Activated naive CD4-positive, alpha-beta T cell (primary cell): ENCODE results near the gene SLC66A2.
"Not testable (repeated sequence)": the region's sequence is repeated elsewhere in the genome, so short reads cannot be mapped to it uniquely, and the experiment has no call there.

Experiments used
- DNase-seq, 4 experiments: peaks; one replicate each; lab custom pipeline; 2025; lab: John Stamatoyannopoulos, UW

Gene SLC66A2

GRCh38 chr18:79971211-79971952 lies 19.9 kb upstream of the SLC66A2 start:
- no peak for DNase-seq

- no peak for DNase-seq
Observed at GRCh38 chr18:79970419-79971133, 19.1 kb upstream of the SLC66A2 start.

- no peak for DNase-seq
Observed at GRCh38 chr18:79965119-79965902, 13.9 kb upstream of the SLC66A2 start.

GRCh38 chr18:79964330-79965118 lies 13.1 kb upstream of the SLC66A2 start, which contains the start of gene HSBP1L1:
TSS of gene HSBP1L1 (plus strand) at chr18:79964643. CDS start at chr18:79964736, 93 bp downstream.
- DNase-seq, result peak in 3 of 4 experiments; percentile 28 to 70 (median 41)

GRCh38 chr18:79963658-79964329 lies 12.3 kb upstream of the SLC66A2 start:
- no peak for DNase-seq

- no peak for DNase-seq
Observed at GRCh38 chr18:79962835-79963657, 11.6 kb upstream of the SLC66A2 start.

- no peak for DNase-seq
Observed at GRCh38 chr18:79962311-79962710, 10.9 kb upstream of the SLC66A2 start.

GRCh38 chr18:79961527-79962291 lies 10.3 kb upstream of the SLC66A2 start:
- no peak for DNase-seq

- DNase-seq, result no peak
Observed at GRCh38 chr18:79960921-79961526, 9.6 kb upstream of the SLC66A2 start.

GRCh38 chr18:79960161-79960801 lies 8.8 kb upstream of the SLC66A2 start:
- DNase-seq, result not testable (repeated sequence)

- no peak for DNase-seq
Observed at GRCh38 chr18:79958981-79959380, 7.5 kb upstream of the SLC66A2 start.

- DNase-seq, result no peak
Observed at GRCh38 chr18:79956276-79956675, 4.8 kb upstream of the SLC66A2 start.

GRCh38 chr18:79955302-79956075 lies 4.0 kb upstream of the SLC66A2 start:
- DNase-seq, result no peak

GRCh38 chr18:79954791-79955190 lies 3.3 kb upstream of the SLC66A2 start:
- no peak for DNase-seq

- no peak for DNase-seq
Observed at GRCh38 chr18:79953971-79954651, 2.7 kb upstream of the SLC66A2 start.

GRCh38 chr18:79952996-79953559 lies 1.6 kb upstream of the SLC66A2 start:
- DNase-seq, result no peak
